Progenitor cell of endocrine pancreas (in vitro differentiated cells): ENCODE results near the gene SLC12A1. TPM values are rescaled to one million over a fixed set of nuclear protein-coding genes. Genes with fewer than 3 reads are reported as not detected.

Source experiments
- DNase-seq: peaks from one replicate; pipeline ENCODE4 v3.0.0; 2021; ENCODE audit warnings: low spot score; ENCODE audit not compliant: unreplicated experiment
- H3K27ac Mint-ChIP-seq: 2 replicates; pipeline ENCODE4 v1.8.0; 2021; ENCODE audit warnings: mild to moderate bottlenecking, moderate library complexity, mixed read lengths
- H3K27me3 Mint-ChIP-seq: 2 replicates; pipeline ENCODE4 v1.8.0; 2021; ENCODE audit warnings: mixed read lengths
- H3K36me3 Mint-ChIP-seq: 2 replicates; pipeline ENCODE4 v1.8.0; 2022; ENCODE audit warnings: mixed read lengths; ENCODE audit not compliant: insufficient read depth
- H3K4me1 Mint-ChIP-seq: 2 replicates; pipeline ENCODE4 v1.8.0; 2021; ENCODE audit warnings: low read depth, mixed read lengths
- H3K4me3 Mint-ChIP-seq: 2 replicates; pipeline ENCODE4 v1.8.0; 2021; ENCODE audit warnings: low read depth, mild to moderate bottlenecking, moderate library complexity, mixed read lengths
- H3K9me3 Mint-ChIP-seq: 2 replicates; pipeline ENCODE4 v1.8.0; 2021; ENCODE audit warnings: low read depth, mixed read lengths
- CTCF ChIP-seq: fragments of 200-600 bp; sonication (generic); IDR thresholded peaks from one replicate; pipeline ENCODE4 v1.5.0; 2021; ENCODE audit warnings: antibody characterized with exemption, mild to moderate bottlenecking; ENCODE audit not compliant: unreplicated experiment
- total RNA-seq: library from RNA; stranded (reverse); gene quantifications from 2 replicates; pipeline ENCODE4 v1.2.1, GENCODE V29; 2021

SLC12A1 gene
- total RNA-seq, 1 donor from 2014 or later, result not detected

- Mint-ChIP-seq H3K4me3 (no peak overlapping the region), H3K27ac (peak overlapping the region; percentile 45), H3K4me1 (peaks cover 13% of the 10 kb centered on the region), H3K27me3 (no peaks in the 10 kb centered on the region), H3K9me3 (no peaks in the 10 kb centered on the region), H3K36me3 (peaks cover 8% of the 10 kb centered on the region)
- peak; percentile 46 for TF ChIP-seq CTCF
- DNase-seq, result no peak
Measured at GRCh38 chr15:48336940-48337339, 130.8 kb downstream of the SLC12A1 start.

GRCh38 chr15:48337607-48338006 lies 131.5 kb downstream of the SLC12A1 start:
- DNase-seq, result no peak
- Mint-ChIP-seq H3K4me1 (peaks cover 10% of the 10 kb centered on the region), H3K27ac (no peak overlapping the region), H3K4me3 (no peak overlapping the region), H3K9me3 (no peaks in the 10 kb centered on the region), H3K36me3 (peaks cover 9% of the 10 kb centered on the region), H3K27me3 (no peaks in the 10 kb centered on the region)
- no peak for TF ChIP-seq CTCF

DNA sequence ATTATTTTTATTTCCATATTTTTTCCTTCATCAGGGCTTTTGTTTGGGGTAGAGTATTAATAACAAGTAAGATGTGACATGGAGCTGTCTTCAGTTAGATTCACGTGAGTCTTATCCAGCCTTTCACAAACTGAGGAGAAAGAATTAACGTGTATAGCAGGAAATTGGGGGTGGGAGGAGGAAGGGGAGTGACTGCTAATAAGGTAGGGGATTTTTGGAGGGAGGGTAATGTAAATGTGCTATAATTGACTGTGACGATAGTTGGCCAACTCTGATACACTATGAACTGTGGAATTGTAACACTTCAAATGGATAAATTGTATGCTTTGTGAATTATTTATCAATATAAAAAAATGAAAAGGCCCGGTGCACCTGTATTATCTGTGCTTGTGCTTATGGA lies 134.0 kb downstream of the SLC12A1 start:
- H3K27me3 Mint-ChIP-seq, result no peaks in the 10 kb centered on the region
- no peaks in the 10 kb centered on the region for H3K9me3 Mint-ChIP-seq
- no peak for TF ChIP-seq CTCF
- H3K36me3 Mint-ChIP-seq, result peaks cover 5% of the 10 kb centered on the region
- no peak for DNase-seq
- H3K27ac Mint-ChIP-seq, result no peak overlapping the region
- no peaks in the 10 kb centered on the region for H3K4me1 Mint-ChIP-seq
- no peak overlapping the region for H3K4me3 Mint-ChIP-seq

- H3K36me3 Mint-ChIP-seq, result peaks cover 3% of the 10 kb centered on the region
- no peak overlapping the region for H3K27ac Mint-ChIP-seq
- no peaks in the 10 kb centered on the region for H3K9me3 Mint-ChIP-seq
Measured at GRCh38 chr15:48343865-48344264, 137.8 kb downstream of the SLC12A1 start.

GRCh38 chr15:48345516-48345915 lies 139.4 kb downstream of the SLC12A1 start:
- no peak overlapping the region for H3K4me3 Mint-ChIP-seq
- no peak overlapping the region for H3K27ac Mint-ChIP-seq
- no peak for DNase-seq
- no peak for TF ChIP-seq CTCF
- no peaks in the 10 kb centered on the region for H3K27me3 Mint-ChIP-seq
- no peaks in the 10 kb centered on the region for H3K4me1 Mint-ChIP-seq
- H3K9me3 Mint-ChIP-seq, result no peaks in the 10 kb centered on the region
- peaks cover 1% of the 10 kb centered on the region for H3K36me3 Mint-ChIP-seq

More at GRCh38 chr15:48343865-48344264, 137.8 kb downstream of the SLC12A1 start:
- TF ChIP-seq CTCF, result no peak
- Mint-ChIP-seq H3K4me3 (no peak overlapping the region), H3K4me1 (no peaks in the 10 kb centered on the region), H3K27me3 (no peaks in the 10 kb centered on the region)
- no peak for DNase-seq
